Right atrium auricular region (tissue), 2 donors: ENCODE data around the gene ARNT2. TPM values are rescaled to one million over a fixed set of nuclear protein-coding genes. Genes with fewer than 3 reads are reported as not detected.

ENCODE experiments used
- DNase-seq: peaks from one replicate; pipeline ENCODE4 v3.0.0-alpha.2; 2019; ENCODE audit warnings: low spot score
- H3K27ac ChIP-seq, 2 donors: fragments of 200-600 bp; sonication (generic); 1 replicate in 1 of 2; 2 replicates in 1 of 2; pipeline ENCODE4 v1.5.1; 2016 to 2019
- H3K27me3 ChIP-seq, 2 donors: fragments of 200-600 bp; sonication (generic); one replicate each; pipeline versions ENCODE4 v1.5.1 to v1.6.0; 2017 to 2019
- H3K36me3 ChIP-seq: fragments of 200-600 bp; sonication (generic); one replicate; pipeline ENCODE4 v1.5.1; 2016
- H3K4me1 ChIP-seq, 2 donors: fragments of 200-600 bp; sonication (generic); one replicate each; pipeline versions ENCODE4 v1.5.1 to v1.6.0; 2017 to 2019
- H3K4me3 ChIP-seq, 2 donors: fragments of 200-600 bp; sonication (generic); 1 replicate in 1 of 2; 2 replicates in 1 of 2; pipeline ENCODE4 v1.5.1; 2017 to 2019; ENCODE audit warnings: mild to moderate bottlenecking in 1 of 2, moderate library complexity in 1 of 2
- H3K9me3 ChIP-seq, 2 donors: fragments of 200-600 bp; sonication (generic); one replicate each; pipeline ENCODE4 v1.5.1; 2019
- total RNA-seq, 2 donors: library from RNA; depleted of rRNA; stranded (reverse); fragments of >200 nt; gene quantifications; one replicate each; pipeline ENCODE4 v1.1.0, GENCODE V29; 2016
- TF ChIP-seq, protein P1 (sequence below), 2 donors: fragments of 200-600 bp; sonication (generic); IDR thresholded peaks; one replicate each; pipeline ENCODE4 v1.5.1; 2019; ENCODE audit warnings: antibody characterized with exemption in 2 of 2

ARNT2 gene
- total RNA-seq, 2 donors from 2014 or later = 4.8 to 8.4 TPM

DNA sequence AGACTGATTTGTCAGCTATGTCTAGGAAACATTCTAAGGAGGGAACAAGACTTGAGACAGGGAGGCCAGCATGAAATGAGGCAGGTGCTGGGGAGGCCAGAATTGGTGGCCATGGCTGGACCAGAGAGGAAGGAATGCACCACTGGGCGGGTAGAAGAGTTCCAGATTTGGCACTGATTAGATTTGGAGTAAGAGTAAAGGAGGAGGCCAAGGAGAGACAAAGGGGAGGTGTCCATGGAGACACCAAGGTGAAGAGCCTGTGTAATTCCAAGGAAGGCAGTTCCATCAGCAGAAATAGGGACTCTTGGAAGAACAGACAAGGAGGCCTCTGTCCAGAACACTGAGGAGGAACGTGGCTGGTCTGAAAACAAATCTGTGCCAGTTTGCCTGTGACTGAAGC is 1.8 kb downstream of the ARNT2 start:
- DNase-seq = no peak
- TF ChIP-seq, protein P1, sequence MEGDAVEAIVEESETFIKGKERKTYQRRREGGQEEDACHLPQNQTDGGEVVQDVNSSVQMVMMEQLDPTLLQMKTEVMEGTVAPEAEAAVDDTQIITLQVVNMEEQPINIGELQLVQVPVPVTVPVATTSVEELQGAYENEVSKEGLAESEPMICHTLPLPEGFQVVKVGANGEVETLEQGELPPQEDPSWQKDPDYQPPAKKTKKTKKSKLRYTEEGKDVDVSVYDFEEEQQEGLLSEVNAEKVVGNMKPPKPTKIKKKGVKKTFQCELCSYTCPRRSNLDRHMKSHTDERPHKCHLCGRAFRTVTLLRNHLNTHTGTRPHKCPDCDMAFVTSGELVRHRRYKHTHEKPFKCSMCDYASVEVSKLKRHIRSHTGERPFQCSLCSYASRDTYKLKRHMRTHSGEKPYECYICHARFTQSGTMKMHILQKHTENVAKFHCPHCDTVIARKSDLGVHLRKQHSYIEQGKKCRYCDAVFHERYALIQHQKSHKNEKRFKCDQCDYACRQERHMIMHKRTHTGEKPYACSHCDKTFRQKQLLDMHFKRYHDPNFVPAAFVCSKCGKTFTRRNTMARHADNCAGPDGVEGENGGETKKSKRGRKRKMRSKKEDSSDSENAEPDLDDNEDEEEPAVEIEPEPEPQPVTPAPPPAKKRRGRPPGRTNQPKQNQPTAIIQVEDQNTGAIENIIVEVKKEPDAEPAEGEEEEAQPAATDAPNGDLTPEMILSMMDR (IDR thresholded peaks at IDR 0.05) = no peak
- H3K4me1 ChIP-seq = peaks cover 0 to 5% of the 10 kb centered on the region in 2 donors
- no peaks in the 10 kb centered on the region for H3K9me3 ChIP-seq
- H3K27ac ChIP-seq = no peak overlapping the region
- no peaks in the 10 kb centered on the region for H3K27me3 ChIP-seq
- H3K4me3 ChIP-seq = no peak overlapping the region
- no peaks in the 10 kb centered on the region for H3K36me3 ChIP-seq

DNA sequence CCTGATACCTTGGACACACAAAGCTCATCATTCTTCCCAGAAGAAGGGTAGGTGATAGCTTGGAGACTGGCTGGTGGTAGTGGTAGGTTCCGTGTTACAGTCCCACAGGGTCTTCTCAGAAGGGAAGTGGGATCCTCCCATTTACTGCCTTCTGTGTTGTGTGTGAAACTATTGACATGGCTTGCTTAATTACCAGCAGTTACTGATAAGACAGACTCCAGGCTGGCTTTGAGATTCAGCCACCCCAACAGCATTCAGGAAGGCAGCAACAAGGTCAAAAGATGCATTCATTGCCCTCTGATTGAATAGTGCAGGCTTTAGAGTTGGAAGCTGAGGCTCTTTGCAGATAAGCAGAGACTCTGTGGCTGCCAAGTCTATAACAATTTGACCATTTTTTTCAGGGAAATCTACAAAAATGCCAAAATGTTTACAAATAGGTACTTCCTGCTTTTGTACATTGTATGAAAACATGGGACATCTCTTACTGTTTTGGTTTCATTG is 7.7 kb downstream of the ARNT2 start:
- Histone ChIP-seq H3K27ac (no peak overlapping the region), H3K9me3 (no peaks in the 10 kb centered on the region), H3K27me3 (no peaks in the 10 kb centered on the region), H3K4me1 (no peaks in the 10 kb centered on the region), H3K4me3 (no peak overlapping the region), H3K36me3 (no peaks in the 10 kb centered on the region)
- no peak for DNase-seq
- TF ChIP-seq, protein P1 (IDR thresholded peaks at IDR 0.05) = no peak

DNA sequence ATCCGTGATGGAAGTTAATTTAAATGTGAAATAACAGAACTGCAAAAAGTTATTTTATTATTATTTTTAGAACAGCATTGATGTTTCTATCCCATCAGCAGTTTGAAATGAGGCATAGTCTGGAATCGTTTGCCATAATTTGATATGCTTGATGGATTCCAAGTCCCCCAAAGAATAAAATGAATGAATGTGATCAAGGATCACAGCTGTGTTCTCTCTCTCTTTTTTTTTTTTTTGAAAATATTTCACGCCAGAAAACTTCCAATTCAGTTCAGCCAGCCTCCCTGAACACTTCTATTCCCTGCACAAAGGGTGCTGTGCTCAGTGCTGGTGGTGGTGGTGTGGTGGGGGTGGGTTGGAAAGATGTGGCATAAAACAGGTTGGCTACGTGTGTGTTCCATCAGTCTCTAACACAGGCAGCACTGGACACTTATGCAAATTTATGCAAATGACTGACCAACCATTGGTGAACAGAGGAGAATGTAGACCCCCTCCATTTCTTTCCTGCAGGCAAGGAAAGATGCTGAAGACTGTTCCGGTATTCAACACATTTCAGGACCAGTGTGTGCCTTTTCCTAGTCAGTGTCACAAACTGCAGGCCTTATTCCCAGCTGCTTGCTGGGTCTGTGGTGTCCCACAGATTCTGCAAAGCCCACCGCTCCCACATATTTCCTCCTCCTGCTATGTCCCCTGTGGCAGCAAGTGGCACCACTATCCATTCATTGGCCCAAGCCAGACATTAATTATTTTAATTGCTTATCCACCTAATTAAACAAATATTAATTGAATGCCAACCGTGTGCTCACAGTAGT is 10.6 kb downstream of the ARNT2 start:
- no peak overlapping the region for H3K27ac ChIP-seq
- H3K36me3 ChIP-seq = no peaks in the 10 kb centered on the region
- DNase-seq = no peak
- H3K27me3 ChIP-seq = no peaks in the 10 kb centered on the region
- TF ChIP-seq, protein P1 (IDR thresholded peaks at IDR 0.05) = no peak
- no peak overlapping the region for H3K4me3 ChIP-seq
- H3K9me3 ChIP-seq = no peaks in the 10 kb centered on the region
- H3K4me1 ChIP-seq = no peaks in the 10 kb centered on the region

DNA sequence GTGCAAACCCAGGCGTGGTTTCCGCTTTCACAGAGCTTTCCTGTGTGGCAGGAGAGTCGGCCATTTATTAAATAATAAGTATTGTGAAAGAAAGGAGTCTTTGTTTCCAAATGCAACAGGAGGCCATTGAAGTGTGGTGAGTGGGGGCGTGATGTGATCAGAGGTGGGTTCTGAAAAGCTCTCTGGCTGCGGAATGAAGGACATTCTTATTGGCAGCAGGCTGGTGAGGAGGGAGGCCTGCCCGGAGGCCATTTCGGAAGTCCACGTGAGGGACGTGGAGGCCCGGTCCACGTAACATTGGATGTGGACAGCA is 11.1 kb downstream of the ARNT2 start:
- Histone ChIP-seq H3K4me3 (no peak overlapping the region), H3K27me3 (no peaks in the 10 kb centered on the region), H3K9me3 (no peaks in the 10 kb centered on the region), H3K4me1 (no peaks in the 10 kb centered on the region), H3K27ac (no peak overlapping the region), H3K36me3 (no peaks in the 10 kb centered on the region)
- TF ChIP-seq, protein P1 (IDR thresholded peaks at IDR 0.05) = no peak
- DNase-seq = no peak

DNA sequence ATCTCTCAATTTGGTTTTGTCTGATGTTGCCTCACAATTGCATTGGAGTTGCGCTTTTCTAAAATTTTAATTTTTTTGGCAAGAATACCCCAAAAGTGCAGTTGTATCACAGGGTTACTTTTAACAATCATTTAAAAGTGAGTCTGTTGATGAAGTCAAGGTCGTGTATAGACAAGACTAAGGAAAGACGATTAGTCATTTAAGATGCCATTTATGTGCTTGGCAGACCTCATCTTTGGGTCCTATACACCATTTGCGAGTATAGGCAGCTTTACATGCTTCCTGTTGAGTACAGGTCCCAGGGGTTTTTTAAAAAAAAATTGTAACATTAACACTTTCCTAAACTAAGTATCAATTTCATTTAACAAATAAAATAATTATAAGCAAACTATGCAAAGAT is 12.5 kb downstream of the ARNT2 start:
- DNase-seq = no peak
- H3K9me3 ChIP-seq = no peaks in the 10 kb centered on the region
- H3K4me3 ChIP-seq = no peak overlapping the region
- H3K36me3 ChIP-seq = no peaks in the 10 kb centered on the region
- no peaks in the 10 kb centered on the region for H3K27me3 ChIP-seq
- H3K4me1 ChIP-seq = no peaks in the 10 kb centered on the region
- no peak overlapping the region for H3K27ac ChIP-seq
- TF ChIP-seq, protein P1 (IDR thresholded peaks at IDR 0.05) = no peak
